GM19467 (cell line): ENCODE data around the gene NUP210.
"Not testable (repeated sequence)": the region's sequence is repeated elsewhere in the genome, so short reads cannot be mapped to it uniquely, and the experiment has no call there.

Experiments used
- ATAC-seq: cut with Tn5 transposase; IDR thresholded peaks from one replicate; pipeline ENCODE4 v1.9.1; 2021; ENCODE audit warnings: mild to moderate bottlenecking, moderate library complexity; ENCODE audit not compliant: unreplicated experiment

The NUP210 gene

DNA sequence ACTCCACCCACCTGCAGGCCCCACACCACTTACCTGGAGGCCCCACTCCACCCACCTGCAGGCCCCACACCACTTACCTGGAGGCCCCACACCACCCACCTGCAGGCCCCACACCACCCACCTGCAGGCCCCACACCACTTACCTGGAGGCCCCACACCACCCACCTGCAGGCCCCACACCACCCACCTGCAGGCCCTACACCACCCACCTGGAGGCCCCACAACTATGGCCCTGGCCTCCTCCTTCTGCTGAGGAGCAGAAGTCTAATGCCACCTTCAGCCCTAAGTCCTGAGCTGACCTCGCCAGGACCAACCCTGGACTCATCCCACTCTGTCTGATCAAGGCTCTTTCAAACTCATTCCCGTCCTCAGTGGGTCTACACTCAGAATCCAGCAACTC lies 42.4 kb downstream of the NUP210 start:
- not testable (repeated sequence) for ATAC-seq

DNA sequence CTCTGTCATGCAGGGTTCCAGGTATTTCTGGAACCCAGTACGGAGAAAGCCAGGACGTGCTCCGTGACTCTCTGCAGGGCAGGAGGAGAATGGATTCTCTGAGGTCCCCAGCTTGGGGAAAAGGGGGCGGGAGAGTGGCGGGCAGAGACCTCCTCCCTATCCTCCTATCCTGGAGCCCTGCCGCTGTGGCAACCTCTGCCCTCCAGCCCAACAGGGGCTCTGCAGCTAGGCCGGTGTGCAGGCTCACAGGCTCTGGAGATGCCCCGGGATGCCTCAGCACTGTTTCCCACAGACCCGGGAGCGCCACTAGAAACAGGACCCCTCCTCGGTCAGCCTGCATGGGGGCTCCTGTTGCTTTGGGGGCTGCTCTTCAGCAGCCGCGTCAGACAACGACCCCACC lies 43.1 kb downstream of the NUP210 start:
- ATAC-seq = no peak

DNA sequence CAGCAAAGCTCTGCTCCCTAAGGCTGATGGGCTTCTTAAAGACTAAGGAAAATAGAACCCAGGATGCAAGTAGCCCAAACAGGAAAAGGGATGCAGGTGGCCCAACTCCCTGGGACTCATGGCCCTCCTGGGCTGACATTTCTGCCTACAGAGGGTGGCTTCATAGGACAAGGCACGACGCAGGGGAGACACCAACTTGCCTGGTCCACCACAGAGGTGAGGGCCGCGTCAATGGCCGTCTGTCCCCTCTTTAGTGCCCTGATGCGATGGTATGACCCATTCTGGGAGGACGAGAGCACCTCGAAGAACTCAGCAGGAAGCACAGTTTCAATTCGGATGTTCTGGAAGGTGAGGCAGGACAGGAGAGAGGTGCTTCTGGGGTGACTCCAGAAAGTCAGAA lies 44.0 kb downstream of the NUP210 start:
- ATAC-seq = no peak

DNA sequence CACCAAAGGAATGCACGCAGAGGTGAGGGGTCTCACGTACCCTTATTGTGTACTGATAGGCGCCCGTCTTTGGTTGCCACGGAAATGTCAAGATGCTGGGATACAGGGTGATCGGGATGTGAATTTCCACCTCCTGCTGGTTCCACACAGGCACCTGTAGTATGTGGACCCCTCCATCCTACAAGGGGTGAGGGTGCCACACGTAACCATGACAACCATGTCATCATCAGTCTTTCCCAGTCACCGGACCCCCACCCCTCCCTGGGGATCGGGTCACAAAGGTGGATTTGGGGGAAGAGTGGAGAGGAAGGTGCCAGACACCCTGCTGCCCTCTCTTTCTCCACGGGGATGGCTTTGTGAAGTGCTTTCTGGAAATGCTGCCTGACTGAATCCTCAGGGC lies 44.7 kb downstream of the NUP210 start:
- no peak for ATAC-seq

DNA sequence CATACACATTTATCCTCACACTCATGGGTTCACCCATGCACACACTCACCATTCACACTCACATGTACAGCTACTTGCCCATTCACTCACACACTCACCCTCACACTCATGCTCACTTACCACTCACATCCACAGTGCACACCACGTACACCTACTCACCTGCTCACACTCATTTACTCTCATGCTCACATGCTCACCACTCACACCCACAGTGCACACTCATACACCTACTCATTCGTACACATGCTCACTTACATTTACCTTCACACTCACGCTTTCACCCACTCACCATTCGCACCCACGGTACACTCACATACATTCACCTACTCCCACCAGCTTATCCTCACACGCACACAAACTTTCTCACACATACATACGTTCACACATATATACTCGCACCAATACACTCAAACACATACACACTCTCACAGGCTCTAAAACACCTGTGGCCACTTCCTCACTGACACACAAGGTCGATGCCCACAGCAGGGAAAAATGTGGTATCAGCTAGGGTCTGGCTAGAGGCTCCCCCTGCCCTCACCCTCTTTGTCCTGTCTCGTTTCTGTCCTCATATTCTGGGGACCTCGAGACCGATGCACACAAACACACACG lies 46.0 kb downstream of the NUP210 start:
- no peak for ATAC-seq

DNA sequence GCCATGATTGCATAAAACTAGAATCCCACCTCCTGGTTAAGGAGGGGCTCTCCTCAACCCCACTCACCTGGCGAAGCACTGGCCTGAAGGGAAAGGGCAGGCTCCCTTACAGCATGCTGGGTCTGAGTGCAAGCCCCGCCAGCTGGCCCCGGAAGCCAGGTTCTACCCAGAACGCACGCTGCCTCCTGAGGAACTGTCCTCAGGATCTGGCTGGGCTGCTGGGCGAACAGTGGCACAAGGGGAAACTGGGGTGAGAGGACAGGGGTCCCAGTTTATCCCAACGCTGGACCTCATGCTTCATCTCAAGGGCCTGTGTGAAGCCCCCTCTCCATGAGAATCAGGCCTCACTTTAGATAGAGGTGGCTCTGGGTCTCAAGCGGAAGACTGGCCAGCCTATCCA lies 47.5 kb downstream of the NUP210 start:
- no peak for ATAC-seq

DNA sequence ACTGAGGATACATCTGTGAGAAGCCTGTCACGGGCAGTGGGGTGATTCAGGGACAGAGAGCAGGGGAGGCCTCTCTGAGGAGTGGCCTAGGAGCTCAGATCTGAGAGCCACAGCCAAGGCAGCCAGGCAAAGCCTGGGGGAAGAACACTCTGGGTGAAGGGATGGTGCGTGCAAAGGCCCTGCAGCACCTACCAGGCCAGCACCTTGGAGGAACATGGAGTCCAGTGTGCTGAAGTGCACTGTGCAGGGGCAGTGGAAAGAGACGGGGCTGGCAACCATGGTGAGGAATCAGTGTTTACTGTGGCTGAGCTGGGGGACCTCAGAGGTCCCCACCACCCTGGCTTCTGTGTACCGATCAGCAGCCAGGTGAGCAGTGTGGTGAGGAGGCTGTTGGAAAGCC lies 48.0 kb downstream of the NUP210 start:
- ATAC-seq = no peak

DNA sequence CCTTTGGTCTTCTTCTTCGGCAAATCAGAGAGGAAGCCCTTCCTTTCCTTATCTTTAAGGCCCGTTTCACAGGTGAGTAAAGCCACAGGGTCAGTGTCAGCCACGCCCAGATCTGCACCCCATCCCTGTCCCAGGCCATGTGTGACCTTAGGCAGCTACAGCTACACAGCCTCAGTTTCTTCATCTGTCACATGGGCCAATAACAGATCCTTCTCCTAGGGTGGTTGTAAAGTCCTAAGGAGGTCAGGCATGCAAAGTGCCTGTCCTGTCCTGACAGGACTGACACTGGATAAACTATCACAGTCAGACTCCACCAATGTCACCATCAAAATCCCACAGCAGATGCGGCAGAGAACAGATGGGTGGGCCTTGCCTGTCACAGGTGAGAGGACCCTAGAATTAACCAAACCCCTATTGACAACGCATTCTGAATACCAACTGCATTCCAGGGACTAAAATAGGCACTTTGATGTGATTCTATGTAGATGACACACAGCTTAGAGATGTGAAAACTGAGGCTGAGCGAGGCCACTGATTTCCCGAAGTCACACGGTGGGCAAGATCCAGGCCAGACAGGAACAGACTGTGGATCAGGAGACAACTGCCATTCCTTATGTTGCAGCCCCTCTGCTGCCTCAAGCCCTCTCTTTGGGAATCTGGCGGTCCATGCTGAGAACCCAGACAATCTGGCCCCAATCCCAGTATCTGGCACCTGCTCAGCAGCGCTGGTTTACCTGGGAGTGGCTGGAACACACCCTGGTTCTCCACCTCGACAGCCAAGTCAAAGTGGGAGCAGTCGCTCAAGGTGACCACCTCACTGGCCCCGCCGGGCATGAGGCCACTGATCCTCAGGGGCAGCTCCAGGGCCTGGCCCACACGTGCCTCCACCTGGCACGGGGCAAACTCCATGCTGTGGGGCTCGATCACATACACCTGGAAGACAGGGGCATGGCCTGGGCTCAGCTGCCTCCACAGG lies 48.7 kb downstream of the NUP210 start:
- no peak for ATAC-seq

DNA sequence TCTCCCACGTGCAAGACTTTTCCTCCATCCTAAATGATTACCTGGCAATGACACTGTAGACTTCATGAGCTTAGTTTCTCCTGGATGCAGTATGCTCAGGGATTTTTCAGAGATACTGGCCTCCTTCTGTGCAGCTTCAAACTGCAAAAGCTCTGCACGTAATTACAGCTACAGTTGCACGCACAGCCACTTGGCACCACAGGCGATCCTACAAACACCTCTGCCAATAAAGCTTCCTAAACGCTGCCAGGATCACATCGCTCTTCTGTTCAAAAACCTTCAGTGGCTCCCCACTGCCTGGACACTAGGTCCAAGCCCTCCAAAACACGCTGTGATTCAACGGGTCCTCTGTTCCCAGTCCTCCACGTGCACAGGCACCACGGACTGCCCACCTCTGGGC lies 49.5 kb downstream of the NUP210 start:
- ATAC-seq = no peak

DNA sequence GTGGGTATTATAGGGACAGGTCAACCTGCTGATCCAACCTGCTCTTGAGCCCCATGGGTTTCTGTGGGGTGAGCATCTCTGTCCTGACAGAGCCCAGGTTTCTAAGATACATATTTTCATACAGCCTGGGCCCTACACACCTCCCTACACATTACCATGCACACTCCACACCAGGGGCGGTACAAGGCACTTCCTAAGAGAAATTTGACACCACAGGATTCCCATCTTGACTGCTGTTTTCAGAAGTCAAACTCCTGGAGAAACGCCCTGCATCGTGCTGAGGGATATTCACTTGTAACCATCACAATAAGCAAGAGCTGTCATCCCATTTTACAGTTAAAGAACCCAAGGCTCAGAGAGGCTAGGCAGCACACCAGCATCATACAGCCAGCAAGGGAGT lies 50.1 kb downstream of the NUP210 start:
- ATAC-seq = no peak

DNA sequence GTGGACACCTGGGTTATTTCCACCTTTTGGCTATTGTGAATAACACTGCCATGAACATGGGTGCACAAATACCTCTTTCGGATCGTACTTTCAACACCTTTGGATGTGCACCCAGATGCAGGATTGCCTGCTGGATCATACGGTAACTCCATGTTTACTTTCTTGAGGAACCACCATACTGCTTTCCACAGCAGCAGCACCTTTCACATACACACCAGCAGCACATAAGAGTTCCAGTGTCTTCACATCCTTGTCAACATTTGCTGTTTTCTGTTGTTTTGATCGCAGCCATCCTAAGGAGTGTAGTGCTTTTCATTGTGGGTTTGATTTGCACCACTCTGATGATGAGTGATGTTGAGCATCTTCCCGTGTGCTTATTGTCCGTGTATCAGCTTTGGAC lies 51.3 kb downstream of the NUP210 start:
- no peak for ATAC-seq

DNA sequence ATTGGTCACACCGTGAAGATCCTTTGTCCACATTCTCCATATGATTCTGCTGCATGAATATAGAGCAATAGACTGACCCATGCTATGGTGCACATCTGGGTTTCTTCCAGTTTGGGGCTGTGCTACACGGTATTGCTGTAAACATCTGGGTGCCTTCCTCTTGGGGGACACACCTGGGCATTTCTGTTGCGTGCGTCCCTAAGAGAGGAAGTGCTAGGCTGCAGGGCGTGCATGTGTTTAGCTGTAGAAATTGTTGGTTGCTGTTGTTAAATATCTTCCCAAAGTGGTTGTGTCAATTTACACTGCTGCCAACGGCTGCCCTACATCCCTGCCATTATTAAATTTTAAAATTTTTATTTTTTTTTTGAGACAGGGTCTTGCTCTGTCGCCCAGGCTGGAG lies 52.4 kb downstream of the NUP210 start:
- no peak for ATAC-seq

DNA sequence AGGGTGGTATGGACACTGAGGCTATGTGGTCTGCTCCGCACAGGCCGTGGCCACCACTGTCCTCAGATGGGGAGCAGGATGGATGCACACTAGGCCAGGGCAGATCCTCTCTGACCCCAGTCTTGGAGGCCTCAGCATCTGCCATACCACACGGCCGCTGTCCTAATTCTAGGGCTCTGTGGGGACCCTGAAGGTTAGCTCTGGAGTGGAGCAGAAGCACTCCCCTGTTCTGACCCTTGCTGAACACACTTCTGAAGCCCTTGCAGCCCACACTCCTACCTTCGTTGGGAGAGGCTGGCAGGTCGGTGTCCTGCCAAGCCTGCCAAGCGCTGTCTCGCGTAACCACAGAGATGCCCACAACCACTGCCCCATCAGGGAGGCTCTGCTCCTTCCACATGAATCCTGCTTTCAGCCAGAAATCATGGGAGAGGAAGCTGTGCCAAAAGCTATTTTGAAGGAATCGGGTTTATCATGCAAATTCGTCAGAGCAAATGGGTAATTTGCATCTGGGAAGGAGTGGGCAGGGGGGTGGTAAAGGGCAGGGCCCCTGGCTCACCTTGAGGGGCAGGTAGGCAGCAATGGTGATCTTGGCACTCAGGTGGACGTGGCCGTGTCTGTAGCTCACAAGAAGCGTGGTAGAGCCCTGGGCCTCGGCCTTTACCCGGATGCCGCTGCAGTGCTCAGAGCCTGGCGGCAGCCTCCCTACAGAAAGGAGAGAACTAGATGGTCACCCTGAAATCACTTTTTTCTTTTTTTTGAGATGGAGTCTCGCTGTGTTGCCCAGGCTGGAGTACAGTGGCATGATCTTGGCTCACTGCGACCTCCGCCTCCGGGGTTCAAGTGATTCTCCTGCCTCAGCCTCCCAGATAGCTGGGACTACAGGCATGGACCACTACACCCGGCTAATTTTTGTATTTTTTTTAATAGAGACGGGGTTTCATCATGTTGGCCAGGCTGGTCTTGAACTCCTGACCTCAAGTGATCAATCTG lies 54.4 kb downstream of the NUP210 start:
- no peak for ATAC-seq

DNA sequence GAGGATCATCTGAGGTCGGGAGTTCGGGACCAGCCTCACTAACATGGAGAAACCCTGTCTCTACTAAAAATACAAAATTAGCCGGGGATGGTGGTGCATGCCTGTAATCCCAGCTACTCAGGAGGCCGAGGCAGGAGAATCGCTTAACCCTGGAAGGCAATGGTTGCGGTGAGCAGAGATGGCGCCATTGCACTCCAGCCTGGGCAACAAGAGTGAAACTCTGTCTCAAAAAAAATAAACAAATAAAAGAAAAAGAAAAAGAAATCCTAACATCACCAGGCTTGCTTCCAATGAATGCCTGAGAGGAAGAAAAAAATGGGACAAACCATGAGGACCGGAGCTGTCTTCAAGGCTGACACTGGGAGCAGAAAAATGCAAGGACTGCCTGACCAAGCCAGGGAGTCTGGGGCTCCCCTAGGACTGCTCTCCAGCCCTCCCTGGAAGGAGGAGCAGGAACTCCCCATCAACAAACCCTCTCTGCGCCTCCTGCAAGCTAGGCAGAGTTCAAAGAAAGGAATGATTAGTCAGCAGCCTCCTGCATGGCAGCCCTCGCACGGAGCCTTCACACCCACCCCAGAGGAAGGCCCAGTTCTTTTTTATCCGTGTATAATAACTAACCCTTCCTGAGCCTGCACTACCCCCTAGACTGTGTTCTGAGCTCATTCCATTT lies 55.4 kb downstream of the NUP210 start:
- ATAC-seq = no peak

DNA sequence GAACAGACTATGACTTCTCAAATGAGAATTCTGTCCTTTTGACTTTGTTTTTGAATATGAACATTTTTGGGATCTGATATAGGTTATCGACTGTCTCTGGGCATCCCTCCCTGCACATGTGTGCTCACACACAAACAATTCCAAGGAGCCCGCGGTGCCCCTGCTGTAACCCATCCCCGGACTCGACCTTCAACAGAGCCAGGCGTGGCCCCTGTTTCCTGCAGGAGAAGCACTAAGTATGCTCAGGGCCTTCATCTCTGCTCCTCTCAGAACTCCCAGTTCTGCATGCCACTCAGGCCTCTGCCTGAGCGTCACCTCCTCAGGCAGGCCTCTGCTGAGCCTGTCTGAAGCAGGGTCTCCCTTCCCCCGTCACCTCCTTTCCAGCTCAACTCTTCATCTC lies 57.6 kb downstream of the NUP210 start:
- ATAC-seq = no peak

DNA sequence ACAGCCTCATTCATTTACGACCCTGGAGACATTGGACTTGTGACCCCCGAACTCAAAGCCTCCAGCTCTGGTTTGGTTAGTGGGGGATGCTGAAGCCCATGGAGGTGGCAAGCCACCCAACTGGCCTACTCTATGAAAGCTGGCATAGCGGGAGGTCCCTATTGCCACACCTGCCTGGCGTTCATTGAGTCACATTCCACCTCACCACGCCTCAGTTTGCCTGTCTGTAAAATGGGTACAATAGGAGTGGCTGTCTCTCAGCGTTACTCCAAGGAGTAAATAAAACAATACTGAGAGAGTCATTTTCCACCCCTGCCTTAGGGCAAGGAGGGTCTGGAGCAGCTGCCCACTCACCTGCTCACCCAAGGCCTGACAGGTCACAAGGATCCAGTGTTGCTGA lies 60.2 kb downstream of the NUP210 start:
- ATAC-seq = no peak

DNA sequence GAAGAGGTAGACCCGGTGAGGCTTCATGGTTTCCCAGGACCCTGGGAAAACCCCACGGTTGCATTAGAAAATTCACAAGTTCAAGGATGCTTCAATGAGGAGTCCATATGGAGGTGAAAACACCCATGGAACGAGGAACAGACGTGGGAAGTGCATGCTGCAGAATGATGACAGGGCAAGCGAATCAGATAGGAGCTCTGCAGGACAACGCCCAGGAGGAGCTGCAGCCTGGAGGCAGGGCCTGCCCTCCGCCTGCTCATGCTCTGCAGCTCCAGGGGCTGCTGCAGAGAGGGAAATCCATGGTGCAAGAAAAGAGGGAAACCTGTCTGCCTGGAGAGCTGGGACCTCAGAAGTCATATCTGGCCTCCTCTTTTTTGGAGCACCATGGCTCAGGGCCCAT lies 61.5 kb downstream of the NUP210 start:
- ATAC-seq = no peak

DNA sequence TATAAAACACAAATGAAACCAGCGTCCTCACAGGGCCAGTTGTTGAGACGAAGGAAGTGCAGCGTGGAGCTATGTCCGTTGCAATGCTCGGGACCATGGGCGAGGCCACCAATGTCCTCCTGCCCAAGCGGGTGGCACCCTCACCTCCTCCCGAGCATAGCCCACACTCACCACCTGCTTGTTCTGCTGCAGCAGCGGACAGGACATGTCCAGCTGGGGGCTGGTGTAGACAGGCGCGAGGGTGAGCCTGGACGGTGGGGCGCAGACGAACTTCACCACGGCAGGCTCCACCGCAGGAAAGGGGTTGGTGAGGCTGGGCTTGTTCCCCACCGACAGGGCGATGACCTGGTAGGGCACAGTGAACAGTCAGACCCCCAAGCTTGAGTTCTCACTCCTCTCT lies 62.1 kb downstream of the NUP210 start:
- no peak for ATAC-seq

DNA sequence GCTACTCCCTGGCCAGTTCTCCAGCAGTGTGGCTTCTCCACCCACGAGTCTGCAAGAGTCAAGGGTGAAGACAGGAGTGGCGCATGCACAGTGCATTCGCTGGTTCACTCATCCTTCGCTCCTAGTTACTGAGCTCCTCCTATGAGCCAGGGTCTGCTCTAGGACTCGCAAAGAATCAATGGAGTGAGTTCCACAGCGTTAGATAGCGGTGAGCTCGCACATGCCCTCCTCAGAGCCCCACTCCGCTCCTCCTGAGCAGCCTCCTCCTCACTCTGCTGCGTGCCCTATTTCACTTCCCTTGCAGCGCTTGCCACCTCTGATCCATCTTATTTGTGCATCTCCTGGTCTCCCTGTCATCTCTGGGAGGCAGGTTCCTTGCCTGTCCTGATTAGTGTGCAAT lies 63.0 kb downstream of the NUP210 start:
- ATAC-seq = no peak

DNA sequence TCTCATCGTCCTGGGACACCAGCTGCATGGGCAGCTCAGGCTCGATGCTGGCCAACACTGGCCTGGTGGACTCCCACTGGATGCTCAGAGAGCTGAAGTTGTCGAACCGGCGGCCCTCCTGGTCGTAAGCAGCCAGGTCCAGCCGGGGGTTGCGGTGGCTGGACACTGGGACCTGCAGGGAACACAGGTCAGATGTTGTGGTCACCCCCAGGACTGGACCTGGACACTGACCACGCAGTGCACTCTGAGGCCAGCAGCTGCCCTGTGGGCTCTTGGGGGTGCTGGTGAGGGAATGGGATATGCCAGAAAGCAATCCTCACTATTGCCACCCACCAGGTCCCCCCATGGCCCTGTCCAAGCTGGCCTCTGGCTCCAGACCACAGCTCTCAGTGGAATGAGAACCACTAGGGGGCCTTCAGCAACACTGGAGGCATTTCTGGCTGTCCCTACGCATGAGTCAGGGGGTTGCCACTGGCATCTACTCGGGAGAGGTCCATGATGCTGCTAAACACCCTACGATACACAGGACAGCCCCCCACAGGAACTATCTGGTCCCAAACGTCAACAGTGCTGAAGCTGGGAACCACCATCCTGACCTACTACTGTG lies 66.1 kb downstream of the NUP210 start:
- ATAC-seq = no peak
